HG02588 (cell line): ENCODE measurements around the gene PAPSS2.

Experiments used
- ATAC-seq: cut with Tn5 transposase; IDR thresholded peaks from one replicate; pipeline ENCODE4 v1.9.1; 2021; ENCODE audit warnings: mild to moderate bottlenecking, moderate library complexity; ENCODE audit not compliant: unreplicated experiment

PAPSS2 gene

GRCh38 chr10:87669752-87670151 lies 10.1 kb downstream of the PAPSS2 start:
- no peak for ATAC-seq

- no peak for ATAC-seq
These were observed 10.9 kb downstream of the PAPSS2 start for GRCh38 chr10:87670586-87670985.

- no peak for ATAC-seq
These were observed 11.6 kb downstream of the PAPSS2 start for GRCh38 chr10:87671139-87671815.

- no peak for ATAC-seq
These were observed 12.9 kb downstream of the PAPSS2 start for GRCh38 chr10:87672551-87672950.

GRCh38 chr10:87674943-87675342 lies 15.3 kb downstream of the PAPSS2 start:
- ATAC-seq = no peak

- ATAC-seq = no peak
These were observed 16.0 kb downstream of the PAPSS2 start for GRCh38 chr10:87675396-87676376.

- no peak for ATAC-seq
These were observed 17.9 kb downstream of the PAPSS2 start for GRCh38 chr10:87677595-87677994.

GRCh38 chr10:87678302-87678701 lies 18.6 kb downstream of the PAPSS2 start:
- no peak for ATAC-seq

- ATAC-seq = no peak
These were observed 23.7 kb downstream of the PAPSS2 start for GRCh38 chr10:87683356-87683755.

- ATAC-seq = no peak
These were observed 24.4 kb downstream of the PAPSS2 start for GRCh38 chr10:87684001-87684638.

- no peak for ATAC-seq
These were observed 26.3 kb downstream of the PAPSS2 start for GRCh38 chr10:87685832-87686574.

GRCh38 chr10:87691506-87692070 lies 31.9 kb downstream of the PAPSS2 start:
- no peak for ATAC-seq

- ATAC-seq = no peak
These were observed 33.3 kb downstream of the PAPSS2 start for GRCh38 chr10:87692956-87693484.

- no peak for ATAC-seq
These were observed 34.5 kb downstream of the PAPSS2 start for GRCh38 chr10:87694011-87694794.

GRCh38 chr10:87695074-87695473 lies 35.4 kb downstream of the PAPSS2 start:
- no peak for ATAC-seq

- no peak for ATAC-seq
These were observed 37.5 kb downstream of the PAPSS2 start for GRCh38 chr10:87696922-87697745.

- ATAC-seq = no peak
These were observed 40.5 kb downstream of the PAPSS2 start for GRCh38 chr10:87700031-87700796.
